Activated T-helper 1 cell treated with anti-CD3 and anti-CD28 coated beads, Interleukin-12 subunit alpha, Interleukin-12 subunit beta, Interleukin-2, Interleukin-4 antibody, amounts not matched to agents 30 ng/mL and 10 ng/mL and 1 ng/mL, durations not matched to agents 14 hours and 24 hours and 36 hours (primary cell): ENCODE data around the gene ITPR2. TPM values are rescaled to one million over a fixed set of nuclear protein-coding genes. Genes with fewer than 3 reads are reported as not detected.

Source experiments
- DNase-seq: peaks from one replicate; pipeline ENCODE4 v3.0.0; 2021; ENCODE audit warnings: low spot score
- H3K27ac Mint-ChIP-seq: one replicate; pipeline ENCODE4 v1.8.0; 2021; ENCODE audit warnings: mild to moderate bottlenecking, mixed read lengths
- H3K27me3 Mint-ChIP-seq: one replicate; pipeline ENCODE4 v1.8.0; 2022; ENCODE audit warnings: mild to moderate bottlenecking, moderate library complexity, mixed read lengths; ENCODE audit not compliant: insufficient read depth
- H3K36me3 Mint-ChIP-seq: one replicate; pipeline ENCODE4 v1.8.0; 2021; ENCODE audit warnings: low read depth, mixed read lengths
- H3K4me1 Mint-ChIP-seq: one replicate; pipeline ENCODE4 v1.8.0; 2021; ENCODE audit warnings: low read depth, mixed read lengths
- H3K4me3 Mint-ChIP-seq: one replicate; pipeline ENCODE4 v1.8.0; 2021; ENCODE audit warnings: mild to moderate bottlenecking, moderate library complexity, mixed read lengths
- H3K9me3 Mint-ChIP-seq: one replicate; pipeline ENCODE4 v1.8.0; 2021; ENCODE audit warnings: mixed read lengths
- intact Hi-C: fragments of 100-400 bp; cut with micrococcal nuclease; formaldehyde crosslinking; loops from one replicate; pipeline ENCODE4 v1.15.1; 2024
- total RNA-seq: library from RNA; stranded (reverse); gene quantifications from 2 replicates; pipeline ENCODE4 v1.2.3, GENCODE V29; 2022

The ITPR2 gene
- total RNA-seq, 1 donor from 2014 or later, result 34.2 TPM

GRCh38 chr12:26702741-26703140, 130.3 kb downstream of the ITPR2 start:
- no peak overlapping the region for H3K27ac Mint-ChIP-seq
- intact Hi-C loops, result loop anchor here (5.0 kb wide), 2 partner anchors 130 to 585 kb away; partner anchors contain the start of gene ITPR2
- no peak for DNase-seq
- H3K27me3 Mint-ChIP-seq, result no peaks in the 10 kb centered on the region
- H3K4me1 Mint-ChIP-seq, result peaks cover 8% of the 10 kb centered on the region
- H3K36me3 Mint-ChIP-seq, result peaks cover 9% of the 10 kb centered on the region
- H3K4me3 Mint-ChIP-seq, result no peak overlapping the region
- peaks cover 7% of the 10 kb centered on the region for H3K9me3 Mint-ChIP-seq

GRCh38 chr12:26701604-26702215, 131.3 kb downstream of the ITPR2 start:
- DNase-seq, result no peak
- H3K36me3 Mint-ChIP-seq, result peaks cover 13% of the 10 kb centered on the region
- H3K4me3 Mint-ChIP-seq, result no peak overlapping the region
- H3K27ac Mint-ChIP-seq, result no peak overlapping the region
- intact Hi-C loops, result loop anchor here (1.0 to 5.0 kb wide), 4 partner anchors 131 to 604 kb away; partner anchors contain the start of gene ITPR2
- H3K9me3 Mint-ChIP-seq, result peaks cover 7% of the 10 kb centered on the region
- H3K27me3 Mint-ChIP-seq, result no peaks in the 10 kb centered on the region
- peaks cover 9% of the 10 kb centered on the region for H3K4me1 Mint-ChIP-seq

GRCh38 chr12:26700430-26700829, 132.6 kb downstream of the ITPR2 start:
- Mint-ChIP-seq H3K27me3 (peaks cover 2% of the 10 kb centered on the region), H3K9me3 (peaks cover 7% of the 10 kb centered on the region), H3K4me1 (peaks cover 9% of the 10 kb centered on the region), H3K4me3 (no peak overlapping the region), H3K36me3 (peaks cover 18% of the 10 kb centered on the region), H3K27ac (no peak overlapping the region)
- intact Hi-C loops, result loop anchor here (5.0 kb wide), 2 partner anchors 132 to 583 kb away; partner anchors contain the start of gene ITPR2
- DNase-seq, result no peak

- Mint-ChIP-seq H3K36me3 (peaks cover 26% of the 10 kb centered on the region), H3K4me1 (peaks cover 9% of the 10 kb centered on the region), H3K27ac (no peak overlapping the region), H3K9me3 (peaks cover 7% of the 10 kb centered on the region), H3K27me3 (peaks cover 2% of the 10 kb centered on the region), H3K4me3 (no peak overlapping the region)
- DNase-seq, result no peak
- intact Hi-C loops, result no loop called here
These were observed 133.8 kb downstream of the ITPR2 start for GRCh38 chr12:26699237-26699636.

GRCh38 chr12:26698186-26698585, 134.8 kb downstream of the ITPR2 start:
- no peak overlapping the region for H3K27ac Mint-ChIP-seq
- peaks cover 9% of the 10 kb centered on the region for H3K4me1 Mint-ChIP-seq
- H3K27me3 Mint-ChIP-seq, result peaks cover 2% of the 10 kb centered on the region
- H3K36me3 Mint-ChIP-seq, result peaks cover 28% of the 10 kb centered on the region
- no peak overlapping the region for H3K4me3 Mint-ChIP-seq
- no peak for DNase-seq
- peaks cover 7% of the 10 kb centered on the region for H3K9me3 Mint-ChIP-seq
- intact Hi-C loops, result no loop called here

GRCh38 chr12:26697217-26697616, 135.8 kb downstream of the ITPR2 start:
- no peak for DNase-seq
- H3K27me3 Mint-ChIP-seq, result peaks cover 2% of the 10 kb centered on the region
- H3K4me1 Mint-ChIP-seq, result peaks cover 9% of the 10 kb centered on the region
- intact Hi-C loops, result no loop called here
- peaks cover 7% of the 10 kb centered on the region for H3K9me3 Mint-ChIP-seq
- H3K36me3 Mint-ChIP-seq, result peaks cover 28% of the 10 kb centered on the region
- H3K4me3 Mint-ChIP-seq, result no peak overlapping the region
- H3K27ac Mint-ChIP-seq, result no peak overlapping the region

- DNase-seq, result no peak
- Mint-ChIP-seq H3K4me1 (peaks cover 9% of the 10 kb centered on the region), H3K27ac (no peak overlapping the region), H3K36me3 (peaks cover 28% of the 10 kb centered on the region), H3K27me3 (peaks cover 2% of the 10 kb centered on the region), H3K4me3 (no peak overlapping the region), H3K9me3 (peaks cover 7% of the 10 kb centered on the region)
- intact Hi-C loops, result no loop called here
These were observed 136.3 kb downstream of the ITPR2 start for GRCh38 chr12:26696613-26697092.

- Mint-ChIP-seq H3K36me3 (peaks cover 28% of the 10 kb centered on the region), H3K4me1 (peaks cover 9% of the 10 kb centered on the region), H3K4me3 (no peak overlapping the region), H3K27me3 (peaks cover 2% of the 10 kb centered on the region), H3K9me3 (peaks cover 7% of the 10 kb centered on the region), H3K27ac (no peak overlapping the region)
- no peak for DNase-seq
- intact Hi-C loops, result no loop called here
These were observed 136.9 kb downstream of the ITPR2 start for GRCh38 chr12:26696048-26696612.

- H3K27me3 Mint-ChIP-seq, result peaks cover 2% of the 10 kb centered on the region
- no peak overlapping the region for H3K27ac Mint-ChIP-seq
- peaks cover 7% of the 10 kb centered on the region for H3K9me3 Mint-ChIP-seq
- peaks cover 9% of the 10 kb centered on the region for H3K4me1 Mint-ChIP-seq
- no peak overlapping the region for H3K4me3 Mint-ChIP-seq
- intact Hi-C loops, result no loop called here
- H3K36me3 Mint-ChIP-seq, result peaks cover 30% of the 10 kb centered on the region
- DNase-seq, result no peak
These were observed 138.6 kb downstream of the ITPR2 start for GRCh38 chr12:26694402-26694801.

GRCh38 chr12:26692407-26692806, 140.6 kb downstream of the ITPR2 start:
- DNase-seq, result no peak
- Mint-ChIP-seq H3K9me3 (no peaks in the 10 kb centered on the region), H3K36me3 (peaks cover 25% of the 10 kb centered on the region), H3K27me3 (peaks cover 2% of the 10 kb centered on the region), H3K4me1 (no peaks in the 10 kb centered on the region), H3K4me3 (no peak overlapping the region), H3K27ac (no peak overlapping the region)
- intact Hi-C loops, result no loop called here

GRCh38 chr12:26691234-26691970, 141.6 kb downstream of the ITPR2 start:
- no peaks in the 10 kb centered on the region for H3K9me3 Mint-ChIP-seq
- peaks cover 24% of the 10 kb centered on the region for H3K36me3 Mint-ChIP-seq
- H3K4me3 Mint-ChIP-seq, result no peak overlapping the region
- no peak for DNase-seq
- H3K27ac Mint-ChIP-seq, result no peak overlapping the region
- H3K4me1 Mint-ChIP-seq, result no peaks in the 10 kb centered on the region
- H3K27me3 Mint-ChIP-seq, result peaks cover 2% of the 10 kb centered on the region
- intact Hi-C loops, result no loop called here

- H3K9me3 Mint-ChIP-seq, result no peaks in the 10 kb centered on the region
- intact Hi-C loops, result no loop called here
These were observed 142.4 kb downstream of the ITPR2 start for GRCh38 chr12:26690601-26691000.

GRCh38 chr12:26689281-26689841, 143.6 kb downstream of the ITPR2 start:
- Mint-ChIP-seq H3K4me3 (no peak overlapping the region), H3K4me1 (no peaks in the 10 kb centered on the region), H3K27me3 (no peaks in the 10 kb centered on the region), H3K27ac (no peak overlapping the region), H3K9me3 (no peaks in the 10 kb centered on the region), H3K36me3 (peaks cover 17% of the 10 kb centered on the region)
- intact Hi-C loops, result no loop called here
- DNase-seq, result no peak

More at GRCh38 chr12:26690601-26691000, 142.4 kb downstream of the ITPR2 start:
- no peak overlapping the region for H3K27ac Mint-ChIP-seq
- no peak overlapping the region for H3K4me3 Mint-ChIP-seq
- H3K36me3 Mint-ChIP-seq, result peaks cover 25% of the 10 kb centered on the region
- no peaks in the 10 kb centered on the region for H3K27me3 Mint-ChIP-seq
- DNase-seq, result no peak
- no peaks in the 10 kb centered on the region for H3K4me1 Mint-ChIP-seq
